SK-N-SH (cell line): ENCODE data around the gene SPDYE1. TPM values are rescaled to one million over a fixed set of nuclear protein-coding genes. Genes with fewer than 3 reads are reported as not detected.
"Not testable (repeated sequence)": the region's sequence is repeated elsewhere in the genome, so short reads cannot be mapped to it uniquely, and the experiment has no call there.

Experiments used
- CTCF ChIA-PET: fragments of 300-600, 350-600 bp; formaldehyde crosslinking; extraction: SDS; loops from one replicate; lab custom pipeline; 2021; lab: Yijun Ruan, JAX
- POLR2A ChIA-PET: fragments of 350-600 bp; sonication (Branson Sonifier 250); formaldehyde crosslinking; extraction: SDS; loops from one replicate; lab custom pipeline; 2020; ENCODE audit warnings: antibody characterized with exemption, inconsistent platforms; lab: Yijun Ruan, JAX
- DNase-seq: peaks from one replicate; pipeline ENCODE4 v3.0.0; 2012
- H2AFZ ChIP-seq: fragments of 200-600 bp; sonication (generic); 2 replicates; pipeline ENCODE4 v1.8.1; 2016; ENCODE audit warnings: antibody characterized with exemption, mild to moderate bottlenecking, low read depth
- H3F3A ChIP-seq: fragments of 200-600 bp; sonication (generic); replicated peaks from 2 replicates; pipeline ENCODE3; 2016; ENCODE audit warnings: antibody characterized with exemption, mild to moderate bottlenecking; ENCODE audit not compliant: insufficient read depth
- H3K27ac ChIP-seq, 2 experiments: fragments of 200-500 bp in 1 of 2; fragments of 200-600 bp in 1 of 2; sonication (Bioruptor generic) in 1 of 2; sonication (generic), shearing (Covaris generic) in 1 of 2; 2 replicates each; pipeline versions ENCODE4 v1.5.1 to v1.6.1; 2014 to 2016; ENCODE audit warnings: low read depth in 2 of 2, inconsistent platforms in 1 of 2, low read length in 1 of 2, mild to moderate bottlenecking in 1 of 2, mixed read lengths in 1 of 2
- H3K27me3 ChIP-seq: fragments of 200-600 bp; sonication (generic), shearing (Covaris generic); 2 replicates; pipeline ENCODE4 v1.6.1; 2016; ENCODE audit warnings: mixed run types; ENCODE audit not compliant: insufficient read depth
- H3K36me3 ChIP-seq, 2 experiments: fragments of 200-500 bp in 1 of 2; fragments of 200-600 bp in 1 of 2; sonication (Bioruptor generic) in 1 of 2; sonication (generic) in 1 of 2; replicated peaks in 1 of 2; 2 replicates each; pipeline versions ENCODE3 to v1.5.1; 2014 to 2016; ENCODE audit warnings: low read length in 1 of 2, mild to moderate bottlenecking in 1 of 2; ENCODE audit not compliant: insufficient read depth in 2 of 2, control insufficient read depth in 1 of 2
- H3K4me1 ChIP-seq, 2 experiments: fragments of 200-500 bp in 1 of 2; fragments of 200-600 bp in 1 of 2; sonication (Bioruptor generic) in 1 of 2; sonication (generic), shearing (Covaris generic) in 1 of 2; 2 replicates each; pipeline versions ENCODE4 v1.5.1 to v1.6.1; 2014 to 2016; ENCODE audit warnings: low read depth in 1 of 2, low read length in 1 of 2, mixed run types in 1 of 2; ENCODE audit not compliant: insufficient read depth in 2 of 2, control insufficient read depth in 1 of 2
- H3K4me2 ChIP-seq: fragments of 200-600 bp; sonication (generic), shearing (Covaris generic); 2 replicates; pipeline ENCODE4 v1.6.1; 2017; ENCODE audit warnings: mixed run types
- H3K4me3 ChIP-seq, 2 experiments: fragments of 200-500 bp in 1 of 2; fragments of 200-600 bp in 1 of 2; sonication (Bioruptor generic) in 1 of 2; sonication (generic), shearing (Covaris generic) in 1 of 2; 2 replicates each; pipeline versions ENCODE4 v1.5.1 to v1.8.1; 2014 to 2016; ENCODE audit warnings: low read depth in 2 of 2, inconsistent platforms in 1 of 2, low read length in 1 of 2, mild to moderate bottlenecking in 1 of 2, mixed read lengths in 1 of 2, moderate library complexity in 1 of 2
- H3K79me2 ChIP-seq: fragments of 200-600 bp; sonication (generic); 2 replicates; pipeline ENCODE4 v1.8.1; 2017; ENCODE audit warnings: mild to moderate bottlenecking; ENCODE audit not compliant: insufficient read depth
- H3K9ac ChIP-seq: fragments of 200-600 bp; sonication (generic); 2 replicates; pipeline ENCODE4 v1.6.1; 2017; ENCODE audit warnings: mixed run types
- H3K9me2 ChIP-seq: fragments of 200-600 bp; sonication (generic); 2 replicates; pipeline ENCODE4 v1.6.1; 2017; ENCODE audit warnings: mixed run types
- H3K9me3 ChIP-seq: fragments of 200-600 bp; sonication (generic); 2 replicates; pipeline ENCODE4 v1.6.1; 2017; ENCODE audit warnings: mixed run types, mild to moderate bottlenecking, moderate library complexity
- H4K20me1 ChIP-seq: fragments of 200-600 bp; sonication (generic); 2 replicates; pipeline ENCODE4 v1.6.1; 2017; ENCODE audit warnings: mild to moderate bottlenecking, mixed run types; ENCODE audit not compliant: insufficient read depth
- FOSL2 ChIP-seq: IDR thresholded peaks from 2 replicates; pipeline ENCODE4 v1.4.0; 2012; ENCODE audit warnings: low read depth, mild to moderate bottlenecking, moderate library complexity, borderline replicate concordance
- JUND ChIP-seq: IDR thresholded peaks from 2 replicates; pipeline ENCODE4 v1.4.0; 2012
- WGBS: methylation state at CpG from one replicate; pipeline ENCODE4 v1.1.6; 2017; ENCODE audit warnings: low lambda C conversion rate; 5-methylcytosine and 5-hydroxymethylcytosine counted together
- polyA plus RNA-seq, 3 experiments: library from polyadenylated mRNA; depleted of rRNA; stranded (reverse); fragments of >200 nt; gene quantifications; 2 replicates each; pipeline ENCODE4 v1.2.3, GENCODE V29; 2012

Gene SPDYE1
- polyA plus RNA-seq, 1 of the 3 experiments (the other 2 are of a cell fraction), result not detected

- H3K9me3 ChIP-seq, H3K27ac ChIP-seq, H3K4me2 ChIP-seq, H3K27me3 ChIP-seq, H3K4me3 ChIP-seq, H3F3A ChIP-seq, H4K20me1 ChIP-seq, CTCF ChIA-PET, H3K4me1 ChIP-seq, H3K79me2 ChIP-seq, H3K9ac ChIP-seq, H3K36me3 ChIP-seq, DNase-seq, H2AFZ ChIP-seq, H3K9me2 ChIP-seq: not testable (repeated sequence)
- POLR2A ChIA-PET, result interaction anchor here (0.8 kb wide), 1 partner anchor 64 kb away, joined by 3 read pairs; the partner anchor contains the start of gene UBE2D4
- WGBS, result 100% methylated on average over 1 of the region's 1 CpG
Observed at GRCh38 chr7:43990829-43991228, 6.9 kb upstream of the SPDYE1 start.

GRCh38 chr7:43992896-43993295 is 4.8 kb upstream of the SPDYE1 start:
- H3K79me2 ChIP-seq, H3K9ac ChIP-seq, CTCF ChIA-PET, H3K36me3 ChIP-seq, H3K4me3 ChIP-seq, DNase-seq, H3F3A ChIP-seq, POLR2A ChIA-PET, H3K9me3 ChIP-seq, H3K9me2 ChIP-seq, H4K20me1 ChIP-seq, H3K27me3 ChIP-seq, H3K4me1 ChIP-seq, H2AFZ ChIP-seq: not testable (repeated sequence)
- H3K4me2 ChIP-seq, result 0 out of 2 replicates have a peak overlapping the region, but pooled peaks have one; percentile 19
- H3K27ac ChIP-seq, result 0 out of 4 replicates have a peak overlapping the region, but pooled peaks of 1 of the 2 experiments have one; percentile 11
- TF ChIP-seq JUND (peak; percentile 34), FOSL2 (peak; percentile 34)
- WGBS, result 56% methylated on average over 7 of the region's 7 CpGs

GRCh38 chr7:43994681-43995080 is 3.0 kb upstream of the SPDYE1 start:
- H3K27ac ChIP-seq, DNase-seq, CTCF ChIA-PET, H3K79me2 ChIP-seq, H3K9me2 ChIP-seq, H3K27me3 ChIP-seq, H4K20me1 ChIP-seq, H3K9ac ChIP-seq, H3K4me2 ChIP-seq, H3K4me3 ChIP-seq, POLR2A ChIA-PET, H2AFZ ChIP-seq, H3K36me3 ChIP-seq, H3F3A ChIP-seq, H3K4me1 ChIP-seq, H3K9me3 ChIP-seq: not testable (repeated sequence)
- 94% methylated on average over 5 of the region's 6 CpGs for WGBS

GRCh38 chr7:44012081-44012480 is 14.4 kb downstream of the SPDYE1 start:
- H4K20me1 ChIP-seq, H3K4me2 ChIP-seq, H3K79me2 ChIP-seq, H3F3A ChIP-seq, H3K9me3 ChIP-seq, H3K4me1 ChIP-seq, H2AFZ ChIP-seq, CTCF ChIA-PET, POLR2A ChIA-PET, H3K4me3 ChIP-seq, H3K27ac ChIP-seq, H3K27me3 ChIP-seq, H3K9me2 ChIP-seq, H3K9ac ChIP-seq, DNase-seq, H3K36me3 ChIP-seq: not testable (repeated sequence)
- 95% methylated on average over 8 of the region's 8 CpGs for whole genome bisulfite sequencing

- CTCF ChIA-PET, H3K4me1 ChIP-seq, H3K36me3 ChIP-seq, H4K20me1 ChIP-seq, H3K9me2 ChIP-seq, H3K4me2 ChIP-seq, H3K27me3 ChIP-seq, H3K4me3 ChIP-seq, H2AFZ ChIP-seq, H3K9ac ChIP-seq, H3F3A ChIP-seq, DNase-seq, H3K27ac ChIP-seq, POLR2A ChIA-PET, H3K9me3 ChIP-seq: not testable (repeated sequence)
- WGBS, result 70% methylated on average over 2 of the region's 12 CpGs
- peaks cover 18% of the 10 kb centered on the region for H3K79me2 ChIP-seq
Observed at GRCh38 chr7:44015090-44015489, 17.4 kb downstream of the SPDYE1 start.
